Measurements from ENCODE around the gene NUDT16.

The NUDT16 gene

DNA sequence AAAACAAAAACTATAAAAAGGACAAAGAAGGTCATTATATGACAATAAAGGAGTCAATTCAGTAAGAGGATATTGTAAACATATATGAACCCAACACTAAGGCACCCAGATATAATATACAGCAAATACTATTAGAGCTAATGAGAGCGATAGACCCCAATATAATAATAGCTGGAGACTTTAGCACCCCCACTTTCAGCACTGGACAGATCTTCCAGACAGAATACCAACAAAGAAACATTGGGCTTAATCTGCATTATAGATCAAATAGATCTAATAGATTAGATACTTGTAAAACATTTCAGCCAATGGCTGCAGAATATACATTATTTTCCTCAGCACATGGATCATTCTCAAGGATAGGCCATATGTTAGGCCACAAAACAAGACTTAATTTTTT is 53.4 kb downstream of the NUDT16 start:
- Histone ChIP-seq H4K8ac (ENCODE audit: low read depth, low read length) (no peak overlapping the region), H3K27ac (replicated peaks; ENCODE audit: low read length) (no peak overlapping the region), H2AFZ (ENCODE audit: low read length) (no peak overlapping the region), H3K4me3 (ENCODE audit: low read length in 2 of 2) (no peak overlapping the region), H3K27me3 (ENCODE audit: control insufficient read depth in 3 of 3, insufficient read depth in 3 of 3, low read depth in 1 of 3, low read length in 3 of 3) (no peaks in the 10 kb centered on the region), H3K14ac (ENCODE audit: low read length) (no peak overlapping the region), H3K18ac (ENCODE audit: low read length) (no peak overlapping the region), H3K4ac (ENCODE audit: low read length) (no peak overlapping the region), H3K23ac (ENCODE audit: low read depth, low read length, poor library complexity) (no peak overlapping the region), H3K36me3 (replicated peaks in 1 of 2; ENCODE audit: control insufficient read depth in 2 of 2, insufficient read depth in 2 of 2, low read length in 2 of 2) (no peaks in the 10 kb centered on the region), H2BK12ac (ENCODE audit: low read length) (no peak overlapping the region), H2BK15ac (ENCODE audit: low read length) (no peak overlapping the region), H4K91ac (ENCODE audit: low read depth, low read length, poor library complexity) (no peak overlapping the region), H2BK120ac (ENCODE audit: low read depth, low read length) (no peak overlapping the region), H3K9me3 (replicated peaks in 1 of 2; ENCODE audit: control insufficient read depth in 2 of 2, insufficient read depth in 1 of 2, low read depth in 1 of 2, low read length in 2 of 2) (no peaks in the 10 kb centered on the region), H3K4me2 (ENCODE audit: insufficient read depth, low read length, poor library complexity, severe bottlenecking) (no peak overlapping the region), H3K9ac (ENCODE audit: low read depth, low read length, poor library complexity) (no peak overlapping the region), H3K79me1 (ENCODE audit: low read depth, low read length) (peaks cover 1% of the 10 kb centered on the region), H2AK5ac (ENCODE audit: low read depth, low read length) (no peak overlapping the region), H2BK5ac (ENCODE audit: low read length) (no peak overlapping the region), H3K4me1 (ENCODE audit: control insufficient read depth in 2 of 2, insufficient read depth in 1 of 2, low read depth in 1 of 2, low read length in 2 of 2) (no peaks in the 10 kb centered on the region)
- no CpG with 5 or more reads among the region's 1 CpG for WGBS, 2 donors (ENCODE audit: extremely low coverage in 2 of 2, insufficient read length in 2 of 2, insufficient replicate concordance in 1 of 2)
- no peak for DNase-seq (ENCODE audit: low spot score)
